Mucosa of descending colon (tissue), 3 donors: ENCODE data around the gene WDR38. TPM values are rescaled to one million over a fixed set of nuclear protein-coding genes. Genes with fewer than 3 reads are reported as not detected.

ENCODE experiments used
- ATAC-seq: fragments of 200-7000 bp; cut with Tn5 transposase; one replicate; pipeline ENCODE4 v1.9.1; 2020; ENCODE audit warnings: mild to moderate bottlenecking, moderate library complexity
- DNase-seq, 3 donors: peaks; one replicate each; pipeline ENCODE4 v3.0.0-alpha.2; 2020
- H3K36me3 ChIP-seq: fragments of 200-600 bp; one replicate; pipeline ENCODE4 v1.8.0; 2021; ENCODE audit warnings: low read depth, mild to moderate bottlenecking
- H3K4me1 ChIP-seq: fragments of 200-600 bp; one replicate; pipeline ENCODE4 v1.8.0; 2021; ENCODE audit warnings: low read depth, mild to moderate bottlenecking
- H3K4me3 ChIP-seq: fragments of 200-600 bp; one replicate; pipeline ENCODE4 v1.8.0; 2021; ENCODE audit warnings: mild to moderate bottlenecking
- H3K9me3 ChIP-seq: fragments of 200-600 bp; one replicate; pipeline ENCODE4 v1.8.0; 2021; ENCODE audit warnings: mild to moderate bottlenecking
- CTCF ChIP-seq: fragments of 200-600 bp; IDR thresholded peaks from one replicate; pipeline ENCODE4 v1.8.0; 2022; ENCODE audit warnings: antibody characterized with exemption, mild to moderate bottlenecking
- intact Hi-C, 2 donors: fragments of 100-400 bp; cut with DNase I in 1 of 2; cut with micrococcal nuclease in 1 of 2; formaldehyde crosslinking; loops; one replicate each; pipeline versions ENCODE4 v1.11.0 to v1.11.1; 2022; cut with DNase I, micrococcal nuclease
- total RNA-seq, 3 donors: library from RNA; stranded (reverse); fragmentation: NEBNext Ultra II Directional in 2 of 3; extraction: Animal tissue kit (Norgen Biotek cat#: 25700) in 2 of 3; gene quantifications; one replicate each; pipeline versions ENCODE4 v1.2.1 to v1.2.4, GENCODE V29; 2021 to 2023
- donor health status: DM: no; HTN: no; CAD: no; lungs with moderate emphysema.
- donor health status: DM: no; HTN: no; CAD: no.
- donor health status: DM: no; HTN: yes; CAD: no.

WDR38 gene
- total RNA-seq, 3 donors from 2014 or later: not detected

DNA sequence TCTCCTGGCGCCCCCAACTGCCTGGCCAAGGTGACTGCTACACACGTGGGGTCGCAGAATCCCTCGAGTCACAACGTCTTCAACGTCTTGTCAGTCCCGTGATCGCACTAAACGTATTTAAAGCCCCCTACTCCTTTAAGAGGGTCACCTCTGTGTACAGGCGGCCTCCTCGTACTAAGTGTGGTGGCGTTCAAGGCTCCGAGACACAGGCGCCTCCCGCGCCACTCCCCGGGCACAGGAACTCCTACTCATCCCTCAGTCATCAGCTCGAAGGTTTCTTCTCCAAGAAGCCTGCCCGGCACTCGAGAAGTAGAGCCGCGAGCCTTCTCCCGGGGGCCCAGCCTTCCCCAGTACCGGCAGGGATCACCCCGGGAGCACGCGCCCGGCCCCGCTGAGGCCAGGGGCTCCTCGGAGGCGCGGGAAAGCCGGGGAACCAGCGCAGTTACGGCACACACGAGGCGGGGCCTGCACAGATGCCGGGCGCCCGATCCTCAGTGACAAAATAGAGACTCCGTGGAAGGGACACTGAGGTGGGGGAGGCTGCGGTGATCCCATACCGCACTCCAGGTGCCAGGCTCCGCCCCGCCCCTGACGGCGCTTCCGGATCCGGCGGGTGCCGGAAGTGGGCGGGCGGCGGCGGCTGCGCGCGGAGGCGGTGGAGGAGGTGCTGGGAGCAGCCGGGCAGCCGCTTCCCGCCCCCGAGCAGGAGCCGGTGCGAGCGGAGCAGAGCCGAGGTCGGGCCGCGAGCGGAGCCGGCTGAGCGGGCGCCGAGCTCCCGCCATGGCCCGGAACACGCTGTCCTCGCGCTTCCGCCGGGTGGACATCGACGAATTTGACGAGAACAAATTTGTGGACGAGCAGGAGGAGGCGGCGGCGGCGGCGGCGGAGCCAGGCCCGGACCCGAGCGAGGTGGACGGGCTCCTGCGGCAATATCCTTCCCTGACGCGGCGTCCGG, 15.5 kb downstream of the WDR38 start:
- ATAC-seq (peak; percentile 96), DNase-seq (peak; percentile 90 to 95 (median 94))
- Histone ChIP-seq H3K9me3 (no peaks in the 10 kb centered on the region), H3K4me1 (peaks cover 32% of the 10 kb centered on the region), H3K36me3 (no peaks in the 10 kb centered on the region), H3K4me3 (peak overlapping the region; percentile 97)
- TF ChIP-seq CTCF: no peak
- intact Hi-C loops: no loop called here

- intact Hi-C loops: no loop called here
- Histone ChIP-seq H3K36me3 (no peaks in the 10 kb centered on the region), H3K4me3 (peak overlapping the region; percentile 97), H3K9me3 (no peaks in the 10 kb centered on the region), H3K4me1 (peaks cover 32% of the 10 kb centered on the region)
- DNase-seq (peak in 1 of 3 donors; percentile 70), ATAC-seq (peak; percentile 60)
- no peak for TF ChIP-seq CTCF
Measured at GRCh38 chr9:124869466-124869985, 16.3 kb downstream of the WDR38 start.

- no peaks in the 10 kb centered on the region for H3K36me3 ChIP-seq
- no peak for TF ChIP-seq CTCF
- no peaks in the 10 kb centered on the region for H3K9me3 ChIP-seq
- peak; percentile 73 to 84 (median 83) for DNase-seq
- peaks cover 32% of the 10 kb centered on the region for H3K4me1 ChIP-seq
- intact Hi-C loops: no loop called here
- ATAC-seq: peak; percentile 43
- H3K4me3 ChIP-seq: peak overlapping the region; percentile 97
Measured at GRCh38 chr9:124869986-124870560, 16.8 kb downstream of the WDR38 start.

- H3K9me3 ChIP-seq: no peaks in the 10 kb centered on the region
- H3K36me3 ChIP-seq: peaks cover 3% of the 10 kb centered on the region
- TF ChIP-seq CTCF: no peak
- peaks cover 32% of the 10 kb centered on the region for H3K4me1 ChIP-seq
- intact Hi-C loops: no loop called here
- DNase-seq (peak in 1 of 3 donors; percentile 27), ATAC-seq (no peak)
- no peak overlapping the region for H3K4me3 ChIP-seq
Measured at GRCh38 chr9:124870723-124871122, 17.5 kb downstream of the WDR38 start.

DNA sequence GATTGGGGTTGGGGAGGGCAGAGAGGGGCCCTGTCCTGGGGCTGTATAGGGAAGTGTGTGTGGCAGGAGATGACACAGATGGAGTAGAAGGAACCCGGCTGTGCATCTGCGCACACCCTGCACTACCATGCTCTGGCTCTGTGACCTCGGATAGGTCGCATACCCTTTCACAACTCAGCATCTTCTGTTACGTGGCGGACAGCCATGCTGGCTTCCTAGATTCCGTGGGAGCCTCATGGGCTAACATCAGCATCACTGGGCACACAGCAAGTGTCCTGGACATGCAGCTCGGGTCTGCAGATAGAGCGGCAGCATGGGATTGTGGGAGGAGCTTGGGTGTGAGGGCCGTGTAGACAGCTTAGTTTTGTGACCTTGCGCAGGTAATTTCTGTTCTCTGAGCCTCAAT, 17.9 kb downstream of the WDR38 start:
- ATAC-seq (no peak), DNase-seq (peak in 1 of 3 donors; percentile 46)
- intact Hi-C loops: no loop called here
- no peaks in the 10 kb centered on the region for H3K9me3 ChIP-seq
- no peak for TF ChIP-seq CTCF
- peaks cover 32% of the 10 kb centered on the region for H3K4me1 ChIP-seq
- H3K4me3 ChIP-seq: no peak overlapping the region
- H3K36me3 ChIP-seq: peaks cover 4% of the 10 kb centered on the region
